OCI-LY1 (cell line): ENCODE data around the gene GALNT9.

Experiments
- EZH2 ChIP-seq: fragments of 200-600 bp; sonication (generic), shearing (Covaris generic); IDR thresholded peaks from 2 replicates; pipeline ENCODE4 v1.8.0; 2017; ENCODE audit warnings: borderline replicate concordance, mixed run types, mild to moderate bottlenecking, antibody characterized with exemption, low read length, moderate library complexity, mixed read lengths
- TF ChIP-seq, protein P1 (sequence below): fragments of 200-600 bp; sonication (generic), shearing (Covaris generic); IDR thresholded peaks from 2 replicates; pipeline ENCODE4 v1.5.1; 2017; ENCODE audit warnings: mild to moderate bottlenecking, antibody characterized with exemption, low read length, moderate library complexity, mixed read lengths

DNA sequence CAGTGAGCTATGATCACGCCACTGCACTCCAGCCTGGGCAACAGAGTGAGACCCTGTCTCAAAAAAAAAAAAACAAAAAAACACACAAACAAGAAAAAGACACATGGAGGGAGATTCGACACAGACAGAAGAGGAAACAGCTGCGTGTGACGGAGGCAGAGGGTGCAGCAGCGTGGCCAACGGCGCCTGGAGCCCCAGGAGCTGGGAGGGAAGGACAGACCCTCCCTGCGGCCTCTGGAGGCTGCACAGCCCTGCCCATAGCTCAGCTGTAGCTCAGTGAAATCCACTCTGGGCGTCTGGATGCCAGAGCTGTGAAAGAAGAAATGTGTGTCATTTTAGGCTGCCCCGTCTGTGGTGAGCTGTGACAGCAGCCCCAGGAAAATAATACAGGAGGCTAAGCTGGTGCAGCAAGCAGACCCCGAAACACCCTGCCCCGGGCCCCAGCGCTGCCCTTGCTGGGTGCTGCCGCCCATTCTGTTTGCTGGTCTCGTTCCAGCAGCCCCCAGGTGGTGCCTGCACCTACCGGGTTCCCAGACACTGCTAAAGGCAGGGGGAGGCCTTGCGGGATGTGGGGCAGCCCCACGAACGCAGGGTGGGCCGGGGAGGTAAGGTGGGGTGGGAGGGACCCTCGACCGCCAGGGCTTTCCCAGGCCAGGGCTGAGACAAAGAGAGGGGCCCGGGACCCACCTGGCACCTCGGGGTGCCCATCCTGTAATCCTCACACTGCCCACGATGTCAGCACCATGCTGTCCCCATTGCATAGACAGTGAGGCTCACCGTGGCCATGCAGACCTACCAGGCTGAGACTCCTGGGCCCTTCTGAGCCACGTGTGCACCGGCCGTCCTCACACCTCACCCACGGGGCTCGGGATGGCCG lies 21.2 kb downstream of the GALNT9 start:
- TF ChIP-seq, protein P1, sequence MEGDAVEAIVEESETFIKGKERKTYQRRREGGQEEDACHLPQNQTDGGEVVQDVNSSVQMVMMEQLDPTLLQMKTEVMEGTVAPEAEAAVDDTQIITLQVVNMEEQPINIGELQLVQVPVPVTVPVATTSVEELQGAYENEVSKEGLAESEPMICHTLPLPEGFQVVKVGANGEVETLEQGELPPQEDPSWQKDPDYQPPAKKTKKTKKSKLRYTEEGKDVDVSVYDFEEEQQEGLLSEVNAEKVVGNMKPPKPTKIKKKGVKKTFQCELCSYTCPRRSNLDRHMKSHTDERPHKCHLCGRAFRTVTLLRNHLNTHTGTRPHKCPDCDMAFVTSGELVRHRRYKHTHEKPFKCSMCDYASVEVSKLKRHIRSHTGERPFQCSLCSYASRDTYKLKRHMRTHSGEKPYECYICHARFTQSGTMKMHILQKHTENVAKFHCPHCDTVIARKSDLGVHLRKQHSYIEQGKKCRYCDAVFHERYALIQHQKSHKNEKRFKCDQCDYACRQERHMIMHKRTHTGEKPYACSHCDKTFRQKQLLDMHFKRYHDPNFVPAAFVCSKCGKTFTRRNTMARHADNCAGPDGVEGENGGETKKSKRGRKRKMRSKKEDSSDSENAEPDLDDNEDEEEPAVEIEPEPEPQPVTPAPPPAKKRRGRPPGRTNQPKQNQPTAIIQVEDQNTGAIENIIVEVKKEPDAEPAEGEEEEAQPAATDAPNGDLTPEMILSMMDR = no peak
- TF ChIP-seq EZH2 = no peak
